Transverse colon (tissue), 3 donors: Measurements from ENCODE around the gene IL10RA.

Experiments used
- EP300 ChIP-seq: sonication (generic); formaldehyde crosslinking; IDR thresholded peaks from one replicate; pipeline ENCODE4 v1.6.1; 2017; ENCODE audit warnings: antibody characterized with exemption, low read depth
- POLR2A ChIP-seq: fragments of 450-650 bp; IDR thresholded peaks from one replicate; pipeline ENCODE4 v1.6.1; 2016; ENCODE audit warnings: antibody characterized with exemption, mild to moderate bottlenecking, moderate library complexity
- TF ChIP-seq, protein P1 (sequence below), 5 experiments: fragments of 200-600 bp in 3 of 5; fragments of 450-650 bp in 2 of 5; sonication (generic) in 3 of 5; IDR thresholded peaks; 1 replicate in 2 of 5; 2 replicates in 3 of 5; pipeline ENCODE4 v1.5.1; 2016 to 2017; ENCODE audit warnings: antibody characterized with exemption in 5 of 5, inconsistent platforms in 3 of 5, mild to moderate bottlenecking in 2 of 5, moderate library complexity in 1 of 5

DNA sequence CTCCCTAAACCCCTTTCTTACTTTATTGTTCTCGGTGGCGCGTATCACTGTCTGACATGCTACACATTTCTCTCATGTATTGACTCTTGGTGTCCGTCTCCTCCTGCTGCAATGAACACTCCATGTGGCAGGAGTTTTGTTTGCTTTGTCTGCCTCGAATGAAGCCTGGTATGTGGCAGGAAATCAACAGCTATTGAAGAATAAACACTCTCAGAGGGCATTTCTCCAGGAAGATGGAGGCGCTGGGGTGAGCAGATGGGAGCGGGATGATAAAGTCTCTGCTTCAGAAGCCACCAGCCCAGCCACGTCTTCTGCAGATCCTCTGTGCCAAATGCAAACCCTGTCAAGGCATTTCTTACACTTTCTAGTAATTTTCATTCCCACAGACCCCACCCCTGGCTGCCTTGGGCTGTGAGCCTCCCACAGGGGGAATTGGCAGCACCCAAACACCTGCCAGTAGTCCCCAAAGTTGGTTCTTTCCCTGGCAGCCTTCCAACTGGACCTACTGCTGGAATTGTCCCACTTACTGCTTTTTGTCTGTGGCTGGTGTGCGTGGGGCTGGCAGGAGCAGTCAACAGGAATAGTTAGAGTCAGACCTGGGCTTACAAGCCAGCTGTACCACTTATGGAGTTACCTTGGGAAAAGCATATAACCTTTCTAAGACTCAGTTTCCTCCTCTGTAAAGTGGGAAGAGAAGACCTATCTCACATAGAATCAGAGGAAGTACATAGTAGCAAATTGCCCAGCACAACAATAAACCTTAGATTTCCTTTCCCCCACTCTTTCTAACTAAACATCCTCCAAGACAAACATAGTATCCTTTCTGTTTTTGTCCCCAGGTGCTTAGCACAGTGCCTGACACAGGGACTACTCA lies 13.3 kb upstream of the IL10RA start:
- TF ChIP-seq, protein P1, sequence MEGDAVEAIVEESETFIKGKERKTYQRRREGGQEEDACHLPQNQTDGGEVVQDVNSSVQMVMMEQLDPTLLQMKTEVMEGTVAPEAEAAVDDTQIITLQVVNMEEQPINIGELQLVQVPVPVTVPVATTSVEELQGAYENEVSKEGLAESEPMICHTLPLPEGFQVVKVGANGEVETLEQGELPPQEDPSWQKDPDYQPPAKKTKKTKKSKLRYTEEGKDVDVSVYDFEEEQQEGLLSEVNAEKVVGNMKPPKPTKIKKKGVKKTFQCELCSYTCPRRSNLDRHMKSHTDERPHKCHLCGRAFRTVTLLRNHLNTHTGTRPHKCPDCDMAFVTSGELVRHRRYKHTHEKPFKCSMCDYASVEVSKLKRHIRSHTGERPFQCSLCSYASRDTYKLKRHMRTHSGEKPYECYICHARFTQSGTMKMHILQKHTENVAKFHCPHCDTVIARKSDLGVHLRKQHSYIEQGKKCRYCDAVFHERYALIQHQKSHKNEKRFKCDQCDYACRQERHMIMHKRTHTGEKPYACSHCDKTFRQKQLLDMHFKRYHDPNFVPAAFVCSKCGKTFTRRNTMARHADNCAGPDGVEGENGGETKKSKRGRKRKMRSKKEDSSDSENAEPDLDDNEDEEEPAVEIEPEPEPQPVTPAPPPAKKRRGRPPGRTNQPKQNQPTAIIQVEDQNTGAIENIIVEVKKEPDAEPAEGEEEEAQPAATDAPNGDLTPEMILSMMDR (IDR thresholded peaks at IDR 0.05), result no peak
- TF ChIP-seq EP300 (no peak), POLR2A (no peak)
